Hepatocyte (in vitro differentiated cells): ENCODE results near the gene LIPT2. TPM values are rescaled to one million over a fixed set of nuclear protein-coding genes. Genes with fewer than 3 reads are reported as not detected.

Experiments used
- DNase-seq: peaks from one replicate; pipeline ENCODE4 v3.0.0-alpha.2; 2016; ENCODE audit warnings: low spot score
- H2AFZ ChIP-seq: fragments of 200-600 bp; sonication (generic); 2 replicates; pipeline ENCODE4 v1.6.0; 2016; ENCODE audit warnings: antibody characterized with exemption, mild to moderate bottlenecking
- H3K27ac ChIP-seq: fragments of 200-600 bp; sonication (generic); 2 replicates; pipeline ENCODE4 v1.5.1; 2016; ENCODE audit warnings: mild to moderate bottlenecking
- H3K27me3 ChIP-seq: fragments of 200-600 bp; sonication (generic); 2 replicates; pipeline ENCODE4 v1.6.1; 2016
- H3K36me3 ChIP-seq: fragments of 200-600 bp; sonication (generic); replicated peaks from 2 replicates; pipeline ENCODE4 v1.5.1; 2016; ENCODE audit warnings: low read depth; ENCODE audit not compliant: insufficient read depth
- H3K4me1 ChIP-seq: fragments of 200-600 bp; sonication (generic); 2 replicates; pipeline ENCODE4 v1.5.1; 2016; ENCODE audit warnings: mild to moderate bottlenecking, moderate library complexity; ENCODE audit not compliant: insufficient read depth
- H3K4me2 ChIP-seq: fragments of 200-600 bp; sonication (generic); 2 replicates; pipeline ENCODE4 v1.6.0; 2016
- H3K4me3 ChIP-seq: fragments of 200-600 bp; sonication (generic); 2 replicates; pipeline ENCODE4 v1.5.1; 2016; ENCODE audit warnings: mild to moderate bottlenecking
- H3K79me2 ChIP-seq: fragments of 200-600 bp; sonication (generic); 2 replicates; pipeline ENCODE4 v1.6.0; 2017; ENCODE audit warnings: mild to moderate bottlenecking
- H3K9me2 ChIP-seq: fragments of 200-600 bp; sonication (generic); replicated peaks from 2 replicates; pipeline ENCODE4 v1.6.0; 2017; ENCODE audit warnings: mild to moderate bottlenecking; ENCODE audit not compliant: insufficient read depth
- H3K9me3 ChIP-seq: fragments of 200-600 bp; sonication (generic); 2 replicates; pipeline ENCODE4 v1.5.1; 2016; ENCODE audit warnings: low read depth, mild to moderate bottlenecking
- H4K20me1 ChIP-seq: fragments of 200-600 bp; sonication (generic); 2 replicates; pipeline ENCODE4 v1.6.0; 2016; ENCODE audit warnings: mild to moderate bottlenecking; ENCODE audit not compliant: insufficient read depth, poor library complexity, severe bottlenecking
- EZH2 ChIP-seq: fragments of 200-600 bp; sonication (generic); IDR thresholded peaks from 2 replicates; pipeline ENCODE4 v1.6.1; 2016; ENCODE audit warnings: antibody characterized with exemption, mild to moderate bottlenecking, borderline replicate concordance
- EZH2phosphoT487 ChIP-seq: fragments of 200-600 bp; sonication (generic); IDR thresholded peaks from one replicate; pipeline ENCODE4 v1.6.1; 2018; ENCODE audit warnings: antibody characterized with exemption, mild to moderate bottlenecking, low read depth, moderate library complexity; ENCODE audit not compliant: unreplicated experiment, severe bottlenecking
- WGBS: methylation state at CpG from one replicate; pipeline ENCODE4 v1.1.6; 2016; ENCODE audit warnings: low lambda C conversion rate; ENCODE audit errors: missing lambda C conversion rate; 5-methylcytosine and 5-hydroxymethylcytosine counted together
- polyA plus RNA-seq: library from polyadenylated mRNA; unstranded; fragments of >200 nt; fragmentation: Nextera tagmentation; extraction: Ambion mirVana; gene quantifications from 2 replicates; pipeline ENCODE4 v1.2.1, GENCODE V29; 2016
- total RNA-seq: library from RNA; depleted of rRNA; stranded (reverse); fragments of >200 nt; gene quantifications from 2 replicates; pipeline ENCODE4 v1.2.3, GENCODE V29; 2014
- TF ChIP-seq, protein P1 (sequence below): fragments of 200-600 bp; sonication (generic); IDR thresholded peaks from 2 replicates; pipeline ENCODE4 v1.5.1; 2016; ENCODE audit warnings: antibody characterized with exemption, mild to moderate bottlenecking; ENCODE audit not compliant: poor library complexity

Gene LIPT2
- total and polyA plus RNA-seq, 2 experiments from 2014 or later = 9.2 to 14.3 TPM

DNA sequence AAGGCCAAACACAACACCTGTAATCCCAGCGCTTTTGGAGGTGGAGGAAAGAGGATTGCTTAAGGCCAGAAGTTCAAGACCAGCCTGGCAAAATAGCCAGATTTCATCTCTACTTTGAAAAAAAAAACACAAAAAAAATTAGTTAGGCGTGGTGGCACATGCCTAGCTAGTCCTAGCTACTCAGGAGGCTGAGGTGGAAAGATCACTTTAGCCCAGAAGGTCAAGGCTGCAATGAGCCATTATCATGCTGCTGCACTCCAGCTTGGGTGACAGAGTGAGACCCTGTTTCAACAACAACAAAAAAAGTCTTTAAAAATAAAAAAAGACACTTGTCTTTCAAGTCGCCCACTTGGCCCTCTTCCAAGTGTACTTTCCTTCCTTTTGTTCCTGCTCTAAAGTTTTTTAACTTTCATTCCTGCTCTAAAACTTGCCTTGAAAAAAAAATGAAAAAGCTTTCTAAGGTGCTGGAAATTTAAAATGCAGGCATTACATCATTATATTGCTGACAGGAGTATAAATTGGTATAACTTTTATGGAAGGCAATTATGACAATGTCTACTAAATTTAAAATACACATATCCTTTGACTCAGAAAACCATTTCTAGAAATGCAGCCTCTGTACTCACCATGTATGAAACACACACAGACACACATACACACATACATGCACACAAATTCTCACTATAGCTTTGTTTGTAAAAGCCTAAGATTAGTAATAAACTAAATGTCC is 12.7 kb downstream of the LIPT2 start:
- Histone ChIP-seq H3K79me2 (no peaks in the 10 kb centered on the region), H3K4me1 (no peaks in the 10 kb centered on the region), H4K20me1 (no peaks in the 10 kb centered on the region), H3K4me2 (no peak overlapping the region), H3K27ac (no peak overlapping the region), H3K27me3 (no peaks in the 10 kb centered on the region), H2AFZ (no peak overlapping the region), H3K36me3 (no peaks in the 10 kb centered on the region), H3K9me3 (no peaks in the 10 kb centered on the region), H3K4me3 (no peak overlapping the region), H3K9me2 (no peaks in the 10 kb centered on the region)
- no peak for TF ChIP-seq EZH2phosphoT487
- TF ChIP-seq EZH2 = no peak
- TF ChIP-seq, protein P1, sequence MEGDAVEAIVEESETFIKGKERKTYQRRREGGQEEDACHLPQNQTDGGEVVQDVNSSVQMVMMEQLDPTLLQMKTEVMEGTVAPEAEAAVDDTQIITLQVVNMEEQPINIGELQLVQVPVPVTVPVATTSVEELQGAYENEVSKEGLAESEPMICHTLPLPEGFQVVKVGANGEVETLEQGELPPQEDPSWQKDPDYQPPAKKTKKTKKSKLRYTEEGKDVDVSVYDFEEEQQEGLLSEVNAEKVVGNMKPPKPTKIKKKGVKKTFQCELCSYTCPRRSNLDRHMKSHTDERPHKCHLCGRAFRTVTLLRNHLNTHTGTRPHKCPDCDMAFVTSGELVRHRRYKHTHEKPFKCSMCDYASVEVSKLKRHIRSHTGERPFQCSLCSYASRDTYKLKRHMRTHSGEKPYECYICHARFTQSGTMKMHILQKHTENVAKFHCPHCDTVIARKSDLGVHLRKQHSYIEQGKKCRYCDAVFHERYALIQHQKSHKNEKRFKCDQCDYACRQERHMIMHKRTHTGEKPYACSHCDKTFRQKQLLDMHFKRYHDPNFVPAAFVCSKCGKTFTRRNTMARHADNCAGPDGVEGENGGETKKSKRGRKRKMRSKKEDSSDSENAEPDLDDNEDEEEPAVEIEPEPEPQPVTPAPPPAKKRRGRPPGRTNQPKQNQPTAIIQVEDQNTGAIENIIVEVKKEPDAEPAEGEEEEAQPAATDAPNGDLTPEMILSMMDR = no peak
- no peak for DNase-seq
- 84% methylated on average over 3 of the region's 3 CpGs for WGBS

DNA sequence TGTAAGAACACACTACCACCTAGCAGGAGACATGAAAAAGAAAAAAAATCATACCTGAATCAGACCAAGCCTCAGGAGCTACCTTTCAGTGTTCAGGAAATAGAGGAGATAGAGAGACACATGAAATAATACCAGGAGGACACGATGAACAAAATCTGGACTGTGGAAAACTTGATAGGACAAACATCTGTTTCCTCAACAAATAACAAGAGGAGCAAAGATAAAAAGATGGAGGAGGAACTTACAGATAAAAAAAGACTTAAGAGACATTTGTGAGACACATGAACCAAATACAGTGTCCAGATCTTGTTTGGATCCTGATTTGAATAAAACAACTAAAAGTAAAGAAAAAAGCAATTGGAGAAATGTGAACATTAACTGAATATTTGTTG is 13.8 kb downstream of the LIPT2 start:
- WGBS = 86% methylated on average over 1 of the region's 1 CpG
- no peak overlapping the region for H3K4me3 ChIP-seq
- no peaks in the 10 kb centered on the region for H3K79me2 ChIP-seq
- no peak overlapping the region for H3K27ac ChIP-seq
- no peaks in the 10 kb centered on the region for H3K27me3 ChIP-seq
- no peaks in the 10 kb centered on the region for H3K36me3 ChIP-seq
- no peaks in the 10 kb centered on the region for H3K4me1 ChIP-seq
- H2AFZ ChIP-seq = no peak overlapping the region
- no peak for DNase-seq
- H4K20me1 ChIP-seq = no peaks in the 10 kb centered on the region
- no peak overlapping the region for H3K4me2 ChIP-seq
- TF ChIP-seq, protein P1 = no peak
- TF ChIP-seq EZH2phosphoT487 (no peak), EZH2 (no peak)
- no peaks in the 10 kb centered on the region for H3K9me3 ChIP-seq
- no peaks in the 10 kb centered on the region for H3K9me2 ChIP-seq

DNA sequence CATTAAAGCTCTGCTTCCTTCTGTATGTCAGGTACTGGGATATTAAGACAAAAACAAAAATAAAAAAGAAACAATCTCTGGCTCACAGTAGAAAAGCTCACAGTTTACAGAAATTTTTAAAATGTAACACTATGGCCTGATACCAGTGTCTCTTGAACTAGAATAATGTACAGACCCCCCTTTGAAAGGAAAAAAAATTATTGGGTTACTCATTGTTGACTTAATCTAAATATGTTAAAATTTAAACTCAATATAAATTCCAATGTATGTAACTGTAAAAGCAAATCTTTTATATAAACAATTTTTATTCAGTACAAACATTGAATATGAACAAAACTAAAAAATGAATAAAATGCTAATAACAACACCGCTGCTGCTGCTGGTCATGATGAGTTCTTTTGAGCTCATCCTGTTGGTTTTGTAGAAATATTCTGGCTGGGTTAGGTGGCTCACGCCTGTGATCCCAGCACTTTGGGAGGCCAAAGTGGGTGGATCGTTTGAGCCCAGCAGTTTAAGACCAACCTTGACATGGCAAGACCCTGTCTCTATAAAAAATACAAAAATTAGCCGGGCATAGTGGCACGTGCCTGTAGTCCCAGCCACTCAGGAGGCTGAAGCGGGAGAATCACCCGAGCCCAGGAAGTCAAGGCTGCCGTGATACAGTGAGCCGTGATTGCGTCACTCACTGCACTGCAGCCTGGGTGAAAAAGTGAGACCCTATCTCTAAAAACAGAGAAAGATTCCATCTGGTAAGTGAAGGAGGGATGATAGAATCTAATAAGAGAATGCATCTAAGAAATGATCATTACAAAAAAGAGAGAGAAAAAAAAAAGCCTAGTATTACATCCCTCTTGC is 14.4 kb downstream of the LIPT2 start:
- no peaks in the 10 kb centered on the region for H3K79me2 ChIP-seq
- no peaks in the 10 kb centered on the region for H3K9me2 ChIP-seq
- no peaks in the 10 kb centered on the region for H3K9me3 ChIP-seq
- DNase-seq = no peak
- no peaks in the 10 kb centered on the region for H4K20me1 ChIP-seq
- H3K36me3 ChIP-seq = no peaks in the 10 kb centered on the region
- TF ChIP-seq EZH2phosphoT487 (no peak), EZH2 (no peak)
- TF ChIP-seq, protein P1 = no peak
- 87% methylated on average over 10 of the region's 10 CpGs for WGBS
- H3K4me1 ChIP-seq = no peaks in the 10 kb centered on the region
- no peaks in the 10 kb centered on the region for H3K27me3 ChIP-seq
- H3K4me2 ChIP-seq = no peak overlapping the region
- no peak overlapping the region for H3K4me3 ChIP-seq
- H2AFZ ChIP-seq = no peak overlapping the region
- no peak overlapping the region for H3K27ac ChIP-seq
